ENCODE data around the gene GPR176.
A peak's percentile ranks its signal among the peaks of the same experiment; 100 is the strongest.

GPR176 gene

GRCh38 chr15:39919748-39920509 lies at the start of gene GPR176:
Gene GPR176, minus strand, starts transcription at chr15:39920266. Its CDS starts 240 bp downstream, at chr15:39920026.
- Histone ChIP-seq H3K4me3 (peak within 1 kb of the TSS; percentile 45 to 73 (median 57)), H3K27ac (peak within 1 kb of the TSS in 20 of 21 experiments; percentile 39 to 84 (median 68))

- H3K27ac ChIP-seq = no peak overlapping the region
- no peak overlapping the region for H3K4me3 ChIP-seq
These were observed 48.9 kb upstream of the GPR176 start for GRCh38 chr15:39969002-39969394.

GRCh38 chr15:39968273-39969001 lies 48.4 kb upstream of the GPR176 start:
- Histone ChIP-seq H3K27ac (no peak overlapping the region), H3K4me3 (no peak overlapping the region)

DNA sequence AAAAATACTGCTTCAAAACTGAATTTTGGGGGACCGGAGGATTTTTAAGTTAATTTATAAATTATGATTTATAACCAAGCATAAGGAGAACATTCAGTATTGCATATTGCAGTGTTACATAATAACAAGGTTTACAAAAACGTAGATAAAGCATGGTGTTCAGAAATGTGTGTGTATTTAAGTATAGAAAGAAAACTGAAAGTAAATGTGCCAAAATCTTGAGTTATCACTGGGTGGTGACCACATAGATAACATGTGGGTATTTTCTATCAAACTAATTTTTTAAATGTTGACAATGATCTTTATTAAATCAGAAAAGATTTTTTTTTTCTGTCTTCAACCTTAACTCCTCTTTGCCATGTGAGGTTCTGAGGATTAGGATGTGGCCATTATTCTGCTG lies 46.5 kb upstream of the GPR176 start:
- no peak overlapping the region for H3K27ac ChIP-seq

DNA sequence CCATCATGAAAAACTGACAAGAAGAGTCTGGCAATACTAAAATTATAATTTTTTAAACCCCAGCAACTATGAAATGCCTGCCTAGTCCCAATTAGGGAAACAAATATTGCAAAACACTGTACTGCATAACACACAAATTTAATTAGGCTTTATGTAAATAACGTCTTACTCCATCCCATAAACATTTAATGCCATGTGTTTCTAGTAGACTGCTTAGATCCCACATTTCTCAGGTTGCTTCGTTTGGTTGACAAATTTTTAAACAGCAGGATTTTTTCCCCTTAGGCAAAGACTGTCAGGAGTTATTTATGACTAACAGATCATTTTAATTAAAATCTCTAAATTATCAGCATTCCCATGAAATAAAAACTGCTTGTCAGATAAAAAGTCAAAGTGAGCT lies 43.7 kb upstream of the GPR176 start:
- H3K4me3 ChIP-seq = no peak overlapping the region
- no peak overlapping the region for H3K27ac ChIP-seq

More for the DNA sequence above, 46.5 kb upstream of the GPR176 start:
- no peak overlapping the region for H3K4me3 ChIP-seq

DNA sequence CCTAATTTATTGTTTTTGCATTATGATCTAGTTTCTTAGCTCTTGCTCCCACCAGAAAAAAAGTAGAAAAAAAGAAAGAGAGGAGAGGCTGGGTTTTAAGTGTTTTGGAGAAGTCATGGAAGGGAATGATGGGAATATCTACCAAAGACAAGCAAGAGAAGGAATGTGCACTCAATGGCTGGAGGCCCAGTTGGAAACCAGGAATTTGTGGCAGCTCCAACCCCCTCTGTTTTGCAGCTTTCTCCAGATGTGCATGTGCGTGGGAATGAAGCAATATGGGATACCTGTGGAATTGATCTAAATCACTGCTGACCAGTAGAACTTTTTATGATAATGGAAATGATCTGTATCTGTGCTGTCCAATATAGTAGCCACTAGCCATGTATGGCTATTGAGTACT lies 41.0 kb upstream of the GPR176 start:
- Histone ChIP-seq H3K27ac (peak overlapping the region in 2 of 21 experiments; percentile 34 to 60), H3K4me3 (no peak overlapping the region)

DNA sequence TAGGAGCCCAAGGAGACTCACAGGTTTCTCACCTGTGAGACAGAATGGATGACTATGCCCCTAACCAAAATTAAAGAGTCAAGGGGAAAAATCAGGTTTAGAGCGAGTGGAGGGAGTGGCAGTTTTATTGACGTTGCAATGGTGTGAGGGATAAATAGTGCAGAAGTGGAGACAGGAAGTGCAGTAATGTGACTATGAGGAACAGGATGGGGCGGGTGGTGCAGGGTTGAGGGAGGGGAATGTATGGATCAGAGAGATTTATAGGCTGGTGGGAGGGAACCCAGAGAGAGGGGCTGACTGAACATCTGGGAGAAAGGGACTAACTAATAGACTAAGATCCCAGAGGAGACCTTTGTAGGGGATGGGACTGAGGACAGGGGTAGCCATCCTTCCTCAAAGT lies 40.3 kb upstream of the GPR176 start:
- Histone ChIP-seq H3K4me3 (no peak overlapping the region), H3K27ac (peak overlapping the region in 2 of 21 experiments; percentile 34 to 60)

DNA sequence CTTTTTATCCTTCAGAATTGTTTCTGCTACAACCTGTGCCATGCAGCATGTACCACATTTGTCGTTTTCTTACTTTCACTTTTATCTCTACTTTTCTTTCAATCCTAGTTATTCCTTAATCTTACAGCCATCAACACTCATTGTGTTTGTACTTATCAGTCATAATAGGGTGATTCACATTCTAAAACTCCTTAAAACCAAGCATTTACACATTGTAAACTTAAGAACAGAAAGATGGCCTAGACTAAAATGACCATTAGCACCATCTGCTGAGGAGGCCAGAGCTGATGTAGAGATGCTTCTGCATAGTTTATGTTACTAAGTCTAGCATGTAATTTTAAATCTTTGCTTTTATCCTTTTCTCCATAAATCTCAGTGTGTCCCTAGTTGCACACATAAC lies 39.3 kb upstream of the GPR176 start:
- Histone ChIP-seq H3K27ac (no peak overlapping the region), H3K4me3 (no peak overlapping the region)

GRCh38 chr15:39957481-39957880 lies 37.4 kb upstream of the GPR176 start:
- Histone ChIP-seq H3K27ac (no peak overlapping the region), H3K4me3 (no peak overlapping the region)

DNA sequence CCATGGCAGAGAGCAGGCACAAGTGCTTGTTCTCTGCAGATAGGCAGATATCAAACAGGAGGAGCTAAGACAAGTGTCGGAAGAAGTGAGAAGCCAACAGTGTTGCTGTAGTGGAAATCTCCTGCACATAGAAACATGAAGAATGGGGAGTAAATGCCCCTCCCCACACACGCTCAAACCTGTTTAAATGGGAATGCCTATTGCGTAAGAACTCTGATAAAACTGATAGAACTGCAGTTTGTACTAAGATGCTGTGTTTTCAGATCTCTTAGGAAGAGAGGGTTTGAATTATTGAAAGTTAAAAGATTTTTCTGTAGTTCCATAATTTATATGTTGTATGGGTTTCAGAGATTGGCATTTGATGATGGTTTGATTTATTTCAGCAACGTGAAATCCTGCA lies 33.5 kb upstream of the GPR176 start:
- Histone ChIP-seq H3K27ac (no peak overlapping the region), H3K4me3 (no peak overlapping the region)

DNA sequence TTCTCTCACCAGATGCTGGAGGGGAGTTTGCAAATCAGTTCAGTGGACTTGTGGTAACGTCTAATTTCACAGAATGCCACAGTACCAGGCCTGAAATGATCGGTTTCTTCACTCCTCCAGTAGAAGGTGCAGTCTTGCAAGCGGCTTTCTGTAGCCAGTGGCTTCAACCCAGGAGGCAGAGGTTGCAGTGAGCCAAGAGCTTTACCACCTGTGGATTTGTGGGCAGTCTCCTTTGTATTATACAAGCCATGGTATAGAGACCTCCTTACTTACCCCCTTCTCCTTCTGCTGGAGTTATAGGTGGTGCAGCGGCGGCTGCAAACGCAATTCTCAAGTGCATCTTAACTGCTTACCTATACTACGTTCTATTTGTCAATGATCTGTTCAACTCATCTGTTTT lies 31.5 kb upstream of the GPR176 start:
- Histone ChIP-seq H3K27ac (peak overlapping the region in 1 of 21 experiments; percentile 7), H3K4me3 (no peak overlapping the region)

- H3K27ac ChIP-seq = no peak overlapping the region
These were observed 28.8 kb upstream of the GPR176 start for GRCh38 chr15:39948817-39949216.

DNA sequence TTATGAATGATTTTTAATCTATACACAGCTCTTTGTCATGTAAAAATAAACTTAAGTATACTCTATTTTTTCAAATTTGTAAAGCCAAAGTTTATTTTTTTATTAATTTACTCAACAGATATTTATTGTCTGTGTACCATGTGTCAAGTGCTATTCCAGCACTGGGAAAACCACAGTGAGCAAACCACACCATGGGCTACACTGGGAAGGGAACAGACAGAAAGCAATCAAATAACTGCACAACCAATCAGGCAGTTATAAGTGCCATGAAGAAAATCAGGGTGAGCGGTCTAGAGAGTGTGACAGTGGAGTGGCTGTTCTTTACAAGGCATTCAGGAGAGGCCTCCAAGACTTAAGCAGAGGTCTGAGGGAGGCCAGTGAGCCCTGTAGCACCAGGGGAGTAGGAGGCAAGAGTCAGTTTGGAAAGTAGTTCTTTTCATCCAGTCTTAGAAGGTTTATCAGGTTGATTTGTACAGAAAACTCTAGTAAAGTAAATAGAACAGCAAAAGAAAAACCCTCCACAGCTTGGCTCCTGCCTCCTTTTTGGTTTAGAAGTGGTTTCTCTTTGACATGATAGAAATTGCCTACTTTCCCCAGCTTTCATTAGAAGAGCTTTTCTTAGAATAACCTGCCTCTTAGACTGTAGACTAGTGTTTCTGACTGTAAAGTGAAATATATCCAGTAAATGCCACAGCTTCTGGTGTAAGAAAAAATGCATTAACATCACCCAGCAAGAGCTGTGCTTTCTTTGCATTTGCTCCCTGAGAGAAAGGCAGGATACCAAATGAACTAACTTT lies 27.5 kb upstream of the GPR176 start:
- Histone ChIP-seq H3K4me3 (no peak overlapping the region), H3K27ac (no peak overlapping the region)

More at GRCh38 chr15:39948817-39949216, 28.8 kb upstream of the GPR176 start:
- H3K4me3 ChIP-seq = no peak overlapping the region

DNA sequence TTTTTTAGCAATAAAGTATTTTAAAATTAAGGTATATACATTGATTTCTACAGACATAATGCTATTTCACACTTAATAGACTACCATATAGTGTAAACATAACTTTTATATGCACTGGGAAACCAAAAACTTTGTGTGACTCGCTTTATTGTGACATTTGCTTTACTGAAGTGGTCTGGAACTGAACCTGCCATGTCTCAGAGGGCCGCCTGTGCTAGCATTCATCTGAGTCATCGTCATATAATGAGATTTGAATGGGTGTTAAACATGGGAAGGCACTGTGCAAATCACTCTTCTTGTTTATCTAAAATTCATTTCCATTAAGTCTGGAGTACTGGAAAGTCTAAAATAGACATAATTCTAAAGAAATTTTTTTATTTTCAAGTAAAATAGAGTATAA lies 26.8 kb upstream of the GPR176 start:
- Histone ChIP-seq H3K4me3 (no peak overlapping the region), H3K27ac (no peak overlapping the region)

DNA sequence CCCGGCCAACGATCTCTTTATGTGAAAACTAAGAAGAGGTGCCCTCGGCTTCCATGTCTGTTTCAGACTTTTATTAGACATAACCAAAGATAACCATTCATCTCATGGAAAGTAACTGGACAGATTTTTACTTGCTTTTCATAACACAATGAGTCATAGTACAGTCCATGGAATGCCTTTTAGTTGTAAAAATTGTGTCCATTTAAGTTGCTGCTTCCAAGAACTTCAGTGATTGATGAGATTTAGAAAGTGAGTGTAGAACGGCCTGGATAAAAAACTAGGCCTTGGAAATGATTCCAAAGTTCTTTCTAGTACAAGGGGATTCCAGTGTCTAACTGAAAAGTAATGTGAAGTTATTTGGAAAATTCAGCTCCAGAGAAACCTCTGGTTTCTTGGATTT lies 24.7 kb upstream of the GPR176 start:
- Histone ChIP-seq H3K4me3 (no peak overlapping the region), H3K27ac (no peak overlapping the region)

DNA sequence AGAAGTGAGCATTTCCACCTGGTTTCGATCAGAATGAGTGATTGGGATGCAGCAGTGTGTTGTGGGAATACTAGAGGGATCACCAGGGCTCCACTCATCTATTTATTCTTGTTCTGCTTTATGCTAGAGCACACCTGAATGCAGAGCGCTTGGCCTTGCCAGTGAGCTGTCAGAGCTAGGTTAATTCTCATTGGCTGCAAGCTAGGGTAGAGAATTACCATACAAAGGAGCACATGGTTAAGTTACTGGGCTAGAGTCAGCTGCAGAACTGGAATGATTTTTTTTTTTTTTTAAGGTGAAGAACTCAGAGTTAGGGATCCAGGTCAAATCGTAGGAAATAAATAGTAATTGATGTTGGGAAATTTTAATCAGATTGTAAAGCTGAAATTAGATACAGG lies 22.7 kb upstream of the GPR176 start:
- Histone ChIP-seq H3K27ac (no peak overlapping the region), H3K4me3 (no peak overlapping the region)

- Histone ChIP-seq H3K27ac (no peak overlapping the region), H3K4me3 (no peak overlapping the region)
These were observed 22.2 kb upstream of the GPR176 start for GRCh38 chr15:39942101-39942752.

DNA sequence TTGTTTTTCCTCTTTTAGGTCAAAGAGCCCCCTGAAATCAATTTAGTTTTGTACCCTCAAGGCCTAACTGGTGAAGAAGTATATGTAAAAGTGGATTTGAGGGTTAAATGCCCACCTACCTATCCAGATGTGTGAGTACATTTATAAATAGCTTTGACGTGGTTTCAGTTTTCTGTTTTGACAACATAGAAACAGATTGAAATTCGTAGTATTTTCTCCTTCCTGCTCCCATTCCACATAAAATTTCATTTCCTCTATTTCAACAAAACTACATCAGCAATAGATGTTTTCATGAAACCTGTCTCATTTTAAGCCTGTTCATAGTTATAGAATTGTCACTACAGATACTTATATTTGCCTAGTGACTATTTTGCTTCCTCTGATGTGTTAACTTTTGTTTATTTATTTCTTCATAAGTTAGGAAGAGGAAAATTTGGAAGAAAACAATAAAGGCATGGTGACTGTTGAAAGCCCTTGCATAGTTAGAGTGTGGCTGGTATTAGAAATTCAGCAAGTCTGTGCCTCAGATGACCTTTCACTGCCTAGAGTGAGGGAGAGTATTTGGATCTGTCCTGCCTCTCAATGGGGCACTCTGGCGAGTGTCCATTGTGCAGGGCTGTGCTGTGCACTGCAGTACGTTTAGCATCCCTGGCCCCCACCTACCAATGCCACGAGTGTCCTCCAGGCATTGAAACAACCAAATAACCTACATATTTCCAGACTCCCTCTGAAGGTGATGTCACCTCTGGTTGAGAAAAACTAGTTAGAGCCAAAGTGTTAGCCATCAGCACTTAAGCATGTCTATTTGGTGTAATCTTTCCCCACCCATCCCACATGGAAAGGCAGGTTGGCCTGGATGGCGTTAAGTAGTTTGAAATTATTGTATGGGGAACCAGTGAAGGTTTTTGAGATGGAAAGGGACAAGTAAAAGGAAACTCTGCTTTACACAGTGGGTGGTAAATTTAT lies 19.7 kb upstream of the GPR176 start:
- peak overlapping the region in 1 of 21 experiments; percentile 6 for H3K27ac ChIP-seq
- no peak overlapping the region for H3K4me3 ChIP-seq

DNA sequence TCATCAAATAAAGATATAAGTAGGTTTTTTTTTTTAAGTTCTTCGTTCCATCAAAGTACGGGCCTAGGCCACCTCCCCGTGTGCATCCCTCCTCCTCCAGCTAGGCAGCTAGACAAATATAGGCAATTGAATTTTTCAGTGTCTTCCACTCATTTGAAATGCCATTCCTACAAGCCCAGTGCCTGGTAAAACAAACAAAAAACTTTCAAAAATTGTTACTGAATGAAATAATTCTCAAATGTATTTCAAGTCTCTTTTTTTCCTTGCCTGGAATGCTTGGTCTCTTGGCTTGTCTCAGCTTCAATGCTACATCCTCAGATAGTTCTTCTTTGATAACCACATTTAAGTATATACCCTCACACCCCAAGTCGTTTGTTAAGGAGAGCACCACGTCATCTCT lies 17.6 kb upstream of the GPR176 start:
- Histone ChIP-seq H3K27ac (no peak overlapping the region), H3K4me3 (no peak overlapping the region)
